Stimulated activated CD4-positive, alpha-beta T cell treated with anti-CD3 and anti-CD28 coated beads, Interleukin-1b, Interleukin-23, amount 100 ng/mL, for 4 hours (primary cell): ENCODE measurements around the gene NFKBIE.
"Not testable (repeated sequence)": the region's sequence is repeated elsewhere in the genome, so short reads cannot be mapped to it uniquely, and the experiment has no call there.

Source experiments
- DNase-seq, 2 donors: peaks; one replicate each; pipeline ENCODE4 v3.0.0-alpha.2; 2020; ENCODE audit warnings: low read depth in 2 of 2

NFKBIE gene

GRCh38 chr6:44265007-44265721 is at the start of gene NFKBIE:
Gene NFKBIE (minus strand): TSS chr6:44265551. CDS start chr6:44265346, 205 bp downstream.
- peak; percentile 96 to 98 for DNase-seq

- DNase-seq = not testable (repeated sequence)
These were observed 49.3 kb upstream of the NFKBIE start for GRCh38 chr6:44314657-44315056.

GRCh38 chr6:44312901-44313788 is 47.8 kb upstream of the NFKBIE start, which contains the start of gene AARS2:
Gene AARS2 (minus strand): TSS chr6:44313347. CDS start chr6:44313323, 24 bp downstream.
- peak; percentile 93 to 95 for DNase-seq

- no peak for DNase-seq
These were observed 46.4 kb upstream of the NFKBIE start for GRCh38 chr6:44311767-44312166.

DNA sequence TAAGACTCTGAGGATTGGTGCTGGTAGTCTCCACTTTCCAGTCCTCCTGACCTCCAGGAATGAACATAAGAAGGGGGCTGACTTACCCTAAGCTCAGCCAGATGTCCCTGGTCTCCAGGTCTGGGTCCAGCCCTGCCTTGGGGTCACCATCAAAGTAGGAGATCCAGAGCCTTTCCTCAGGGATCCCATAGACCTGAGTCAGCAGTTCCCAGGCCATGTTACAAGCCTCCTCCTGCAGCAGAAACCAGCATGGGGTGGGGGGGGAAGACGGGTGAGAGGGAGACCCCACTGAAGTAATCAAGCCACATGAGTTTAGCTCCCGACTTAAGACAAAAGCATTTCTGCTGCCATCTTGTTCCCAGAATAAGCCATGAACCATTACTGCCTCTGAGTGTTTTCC is 46.0 kb upstream of the NFKBIE start:
- no peak for DNase-seq

DNA sequence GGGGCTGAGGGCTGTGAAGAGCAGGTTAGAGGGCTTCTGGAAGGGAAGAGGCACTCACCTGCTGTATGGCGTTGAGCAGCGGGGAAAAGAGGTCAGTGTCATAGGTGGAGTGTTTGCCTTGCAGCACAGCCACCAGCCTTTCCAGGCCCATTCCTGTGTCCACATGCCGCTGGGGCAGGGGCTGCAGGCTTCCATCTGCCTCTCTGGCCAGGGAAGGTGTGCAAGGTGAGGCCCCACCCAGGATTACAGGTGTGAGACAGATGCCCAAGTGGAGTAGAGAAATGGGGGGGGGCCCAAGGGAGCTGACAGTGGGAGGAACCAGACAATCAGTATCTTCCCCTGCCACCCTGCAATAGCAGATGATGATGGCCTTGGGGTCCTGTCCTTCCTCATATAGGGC is 44.9 kb upstream of the NFKBIE start:
- DNase-seq = no peak

GRCh38 chr6:44309631-44310030 is 44.3 kb upstream of the NFKBIE start:
- DNase-seq = no peak

DNA sequence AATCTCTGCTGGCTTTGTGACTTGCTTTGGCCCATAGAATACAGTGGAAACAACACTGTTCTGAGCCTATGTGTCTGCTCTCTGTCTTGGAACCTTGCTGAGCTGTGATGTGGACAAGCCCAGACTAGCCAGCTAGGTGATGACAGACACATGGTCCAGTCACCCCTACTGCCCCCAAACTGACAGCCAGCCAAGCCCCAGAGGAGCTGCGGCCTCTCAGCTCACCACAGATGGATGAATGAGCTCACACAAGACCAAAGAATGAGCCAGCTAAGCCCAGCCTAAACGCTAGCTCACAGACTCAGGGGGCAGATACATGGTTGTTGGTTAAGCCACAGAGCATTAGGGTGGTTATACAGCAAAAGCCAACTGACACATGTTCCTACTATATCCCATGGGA is 43.7 kb upstream of the NFKBIE start:
- no peak for DNase-seq

DNA sequence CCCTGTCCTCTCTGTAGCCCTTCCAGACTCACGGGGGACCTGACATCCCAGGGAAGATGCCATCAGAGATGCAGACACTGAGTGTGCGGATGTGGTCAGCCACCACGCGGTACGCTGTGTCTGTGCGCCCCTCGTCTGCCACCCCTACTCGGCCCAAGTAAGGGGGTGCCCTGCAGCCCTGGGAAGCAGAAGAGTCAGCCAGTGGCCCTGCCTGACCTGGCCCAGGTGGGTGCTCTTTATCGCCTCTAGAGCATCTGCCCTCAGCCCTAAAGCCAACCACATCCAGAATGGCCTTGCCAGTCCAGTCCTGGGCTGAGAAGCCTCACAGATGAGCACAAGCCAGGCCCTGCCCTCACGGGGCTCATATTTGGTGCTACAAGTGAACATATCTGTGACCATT is 41.9 kb upstream of the NFKBIE start:
- DNase-seq = no peak

DNA sequence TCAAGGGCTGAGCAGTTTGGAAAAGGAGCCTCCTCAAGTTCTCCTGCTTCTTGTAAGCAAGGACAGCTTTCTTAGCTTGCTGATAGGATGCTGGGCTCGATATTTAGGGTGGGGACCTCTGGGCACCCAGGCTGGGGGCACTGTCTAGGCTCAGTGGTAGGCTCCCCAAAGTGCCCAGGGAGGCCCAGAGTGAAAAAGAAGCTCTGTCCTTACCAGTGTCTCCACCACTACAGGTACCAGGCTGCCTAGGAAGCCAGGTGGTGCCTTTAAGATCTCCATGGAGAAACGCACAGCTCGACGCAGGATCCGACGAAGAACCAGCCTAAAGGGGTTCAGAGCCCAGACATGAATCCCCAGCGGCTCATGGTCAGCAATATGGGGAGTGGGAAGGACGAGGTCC is 41.4 kb upstream of the NFKBIE start:
- DNase-seq = no peak

DNA sequence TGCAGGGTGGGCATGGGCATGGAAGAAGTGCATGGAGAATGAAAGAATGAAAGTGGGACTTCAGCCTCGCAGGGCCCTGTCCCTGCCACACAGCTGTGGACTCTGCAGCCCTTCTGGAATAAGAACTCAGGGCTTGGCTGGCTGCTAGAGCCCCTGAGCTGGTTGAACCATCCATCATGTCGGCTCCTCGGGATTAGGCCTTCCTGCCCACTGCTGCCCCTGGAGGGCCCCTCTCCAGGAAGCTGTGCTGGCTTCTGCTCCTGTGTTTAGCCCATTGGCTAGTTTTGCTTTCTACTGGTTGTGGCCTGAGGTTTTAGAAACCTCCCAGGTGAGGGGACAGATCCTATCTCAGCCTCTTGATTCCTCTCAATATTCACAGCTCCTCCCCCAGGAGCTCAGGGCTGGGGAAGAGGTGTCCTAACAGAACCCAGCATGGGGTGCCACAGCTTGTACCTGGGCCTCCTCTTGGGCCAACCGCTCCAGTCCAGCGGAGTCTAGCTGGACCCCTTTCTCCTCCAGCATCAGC is 39.9 kb upstream of the NFKBIE start:
- no peak for DNase-seq

DNA sequence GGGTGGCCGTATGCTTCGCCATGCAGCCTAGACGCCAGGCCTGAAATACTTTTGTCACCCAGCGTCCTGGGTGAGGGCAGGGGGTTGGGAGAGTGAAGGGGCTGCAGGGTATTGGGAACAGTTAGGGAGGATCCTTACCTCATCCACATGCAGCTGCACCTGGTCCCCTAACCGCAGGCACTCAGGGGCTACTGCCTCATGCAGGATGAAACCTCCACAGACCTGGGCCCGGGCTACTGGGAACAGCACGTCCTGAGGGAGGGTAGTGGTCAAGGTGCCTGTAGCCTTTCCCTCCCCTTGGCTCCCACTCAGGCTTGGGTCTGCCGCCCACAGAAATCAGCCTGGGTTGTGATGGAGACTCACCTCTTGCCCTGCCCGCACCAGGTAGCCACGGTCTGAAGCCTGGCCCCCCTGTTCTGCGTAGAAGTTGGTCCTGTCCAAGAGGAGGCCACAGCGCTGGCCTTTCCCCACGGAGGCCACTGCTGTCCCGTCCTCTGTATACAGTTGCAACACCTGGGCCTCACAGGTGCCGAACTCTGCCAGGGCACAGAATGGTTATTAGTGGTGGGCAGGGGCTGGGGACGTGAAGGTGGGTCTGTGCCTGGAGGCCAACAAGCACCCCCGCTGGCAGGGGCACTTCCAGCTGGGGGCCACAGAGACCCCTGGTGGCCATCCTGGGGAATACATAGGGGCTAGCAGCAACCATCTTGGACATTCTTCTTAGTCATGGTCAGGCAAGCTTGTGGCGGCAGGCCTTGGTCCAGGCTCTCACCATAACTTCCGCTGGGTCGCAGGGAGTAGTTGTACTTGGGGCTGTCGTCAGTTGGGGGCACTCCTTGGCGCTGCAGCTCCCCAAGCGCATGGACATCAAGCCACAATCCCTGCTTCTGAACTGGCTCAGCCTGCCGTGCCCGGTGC is 39.2 kb upstream of the NFKBIE start:
- DNase-seq = peak in 1 of 2 donors; percentile 24

- DNase-seq = no peak
These were observed 38.5 kb upstream of the NFKBIE start for GRCh38 chr6:44303842-44304241.

GRCh38 chr6:44302856-44303255 is 37.5 kb upstream of the NFKBIE start:
- DNase-seq = no peak

- no peak for DNase-seq
These were observed 36.6 kb upstream of the NFKBIE start for GRCh38 chr6:44301782-44302564.

GRCh38 chr6:44301106-44301505 is 35.8 kb upstream of the NFKBIE start:
- DNase-seq = no peak

- DNase-seq = no peak
These were observed 35.0 kb upstream of the NFKBIE start for GRCh38 chr6:44300292-44300823.

GRCh38 chr6:44298864-44299263 is 33.5 kb upstream of the NFKBIE start:
- DNase-seq = no peak

- DNase-seq = no peak
These were observed 32.9 kb upstream of the NFKBIE start for GRCh38 chr6:44298055-44298803.
